Mesenchymal stem cell (in vitro differentiated cells and primary cell): ENCODE results near the gene ZNF350.
A peak's percentile ranks its signal among the peaks of the same experiment; 100 is the strongest.
"Not testable (repeated sequence)": the region's sequence is repeated elsewhere in the genome, so short reads cannot be mapped to it uniquely, and the experiment has no call there.

Experiments used
- DNase-seq: peaks from one replicate; pipeline ENCODE4 v3.0.0-alpha.2; 2013
- H2AFZ ChIP-seq: one replicate; pipeline ENCODE4 v1.6.1; 2013; ENCODE audit warnings: low read depth, mild to moderate bottlenecking, control low read depth, inconsistent platforms, low read length, moderate library complexity
- H2AK5ac ChIP-seq: 2 replicates; pipeline ENCODE4 v1.6.1; 2013; ENCODE audit warnings: low read length, moderate library complexity, mild to moderate bottlenecking, inconsistent platforms; ENCODE audit not compliant: severe bottlenecking
- H2BK120ac ChIP-seq: one replicate; pipeline ENCODE4 v1.6.1; 2013; ENCODE audit warnings: low read depth, mild to moderate bottlenecking, inconsistent platforms, low read length, moderate library complexity
- H2BK12ac ChIP-seq, 2 experiments: one replicate each; pipeline ENCODE4 v1.6.1; 2013; ENCODE audit warnings: inconsistent platforms in 2 of 2, low read length in 2 of 2, mild to moderate bottlenecking in 2 of 2, moderate library complexity in 2 of 2, control low read depth in 1 of 2
- H2BK15ac ChIP-seq: one replicate; pipeline ENCODE4 v1.6.1; 2013; ENCODE audit warnings: mild to moderate bottlenecking, low read depth, inconsistent platforms; ENCODE audit not compliant: poor library complexity, severe bottlenecking
- H2BK5ac ChIP-seq: 2 replicates; pipeline ENCODE4 v1.6.1; 2013; ENCODE audit warnings: low read depth, mild to moderate bottlenecking, low read length, control low read depth, inconsistent platforms; ENCODE audit not compliant: poor library complexity, severe bottlenecking
- H3K14ac ChIP-seq, 2 experiments: one replicate each; pipeline ENCODE4 v1.6.1; 2013; ENCODE audit warnings: inconsistent platforms in 2 of 2, low read length in 2 of 2, control low read depth in 1 of 2, mild to moderate bottlenecking in 1 of 2, moderate library complexity in 1 of 2
- H3K18ac ChIP-seq, 2 experiments: one replicate each; pipeline ENCODE4 v1.6.1; 2013; ENCODE audit warnings: inconsistent platforms in 2 of 2, low read length in 2 of 2, control low read depth in 1 of 2, low read depth in 1 of 2, mild to moderate bottlenecking in 1 of 2
- H3K23ac ChIP-seq, 2 experiments: one replicate each; pipeline ENCODE4 v1.6.1; 2013; ENCODE audit warnings: inconsistent platforms in 2 of 2, low read length in 2 of 2, mild to moderate bottlenecking in 2 of 2, moderate library complexity in 2 of 2, control low read depth in 1 of 2
- H3K27ac ChIP-seq: 2 replicates; pipeline ENCODE4 v1.5.1; 2013; ENCODE audit warnings: mild to moderate bottlenecking, moderate library complexity, low read length, control low read depth, inconsistent platforms; ENCODE audit not compliant: poor library complexity, severe bottlenecking
- H3K27me3 ChIP-seq, 2 experiments: 2 replicates each; pipeline versions ENCODE4 v1.6.1 to v1.7.0; 2013; ENCODE audit warnings: low read length in 2 of 2, mild to moderate bottlenecking in 2 of 2, moderate library complexity in 2 of 2, control low read depth in 1 of 2, inconsistent platforms in 1 of 2; ENCODE audit not compliant: control insufficient read depth in 1 of 2, insufficient read depth in 1 of 2
- H3K36me3 ChIP-seq, 2 experiments: 2 replicates each; pipeline versions ENCODE4 v1.6.1 to v1.7.0; 2013; ENCODE audit warnings: low read length in 2 of 2, control low read depth in 1 of 2, inconsistent platforms in 1 of 2, low read depth in 1 of 2, mild to moderate bottlenecking in 1 of 2; ENCODE audit not compliant: insufficient read depth in 2 of 2, control insufficient read depth in 1 of 2
- H3K4ac ChIP-seq, 2 experiments: one replicate each; pipeline ENCODE4 v1.6.1; 2013; ENCODE audit warnings: inconsistent platforms in 2 of 2, low read length in 2 of 2, mild to moderate bottlenecking in 2 of 2, moderate library complexity in 2 of 2, control low read depth in 1 of 2, low read depth in 1 of 2
- H3K4me1 ChIP-seq: 2 replicates; pipeline ENCODE4 v1.6.1; 2013; ENCODE audit warnings: low read depth, low read length, control low read depth; ENCODE audit not compliant: control insufficient read depth, insufficient read depth
- H3K4me2 ChIP-seq: 2 replicates; pipeline ENCODE4 v1.6.1; 2013; ENCODE audit warnings: low read length, mild to moderate bottlenecking, inconsistent platforms; ENCODE audit not compliant: poor library complexity, severe bottlenecking
- H3K4me3 ChIP-seq, 2 experiments: 2 replicates each; pipeline versions ENCODE4 v1.5.1 to v1.7.0; 2013; ENCODE audit warnings: low read length in 2 of 2, mild to moderate bottlenecking in 2 of 2, control low read depth in 1 of 2, low read depth in 1 of 2; ENCODE audit not compliant: insufficient read depth in 1 of 2
- H3K79me1 ChIP-seq: replicated peaks from 2 replicates; pipeline ENCODE4 v1.6.1; 2013; ENCODE audit warnings: mild to moderate bottlenecking, control low read depth, low read length, inconsistent platforms; ENCODE audit not compliant: poor library complexity, severe bottlenecking
- H3K9ac ChIP-seq: 2 replicates; pipeline ENCODE4 v1.7.0; 2013; ENCODE audit warnings: mild to moderate bottlenecking, low read length, moderate library complexity
- H3K9me3 ChIP-seq: 2 replicates; pipeline ENCODE4 v1.7.0; 2013; ENCODE audit warnings: mild to moderate bottlenecking, low read length; ENCODE audit not compliant: control insufficient read depth
- H4K8ac ChIP-seq: one replicate; pipeline ENCODE4 v1.6.1; 2013; ENCODE audit warnings: inconsistent platforms, mild to moderate bottlenecking, low read length, moderate library complexity
- H4K91ac ChIP-seq: one replicate; pipeline ENCODE4 v1.6.1; 2013; ENCODE audit warnings: mild to moderate bottlenecking, low read length, inconsistent platforms
- WGBS: methylation state at CpG from one replicate; pipeline ENCODE4 v1.1.7; 2013; ENCODE audit warnings: mixed read lengths; 5-methylcytosine and 5-hydroxymethylcytosine counted together

Gene ZNF350

GRCh38 chr19:51975787-51976186 lies 10.9 kb downstream of the ZNF350 start:
- H4K91ac ChIP-seq, H2BK12ac ChIP-seq, H3K4me1 ChIP-seq, H3K27me3 ChIP-seq, H3K4me3 ChIP-seq, DNase-seq, H3K23ac ChIP-seq, H4K8ac ChIP-seq, H2BK120ac ChIP-seq, H2BK15ac ChIP-seq, H3K4ac ChIP-seq, H3K27ac ChIP-seq, H2AK5ac ChIP-seq, H3K9ac ChIP-seq, H3K18ac ChIP-seq, H3K4me2 ChIP-seq, H3K14ac ChIP-seq, H2BK5ac ChIP-seq, H2AFZ ChIP-seq: not testable (repeated sequence)
- WGBS, result 95% methylated on average over 17 of the region's 17 CpGs
- Histone ChIP-seq H3K79me1 (peaks cover 36% of the 10 kb centered on the region), H3K36me3 (peaks cover 30 to 67% of the 10 kb centered on the region in 2 experiments), H3K9me3 (peaks cover 99% of the 10 kb centered on the region)

- no peaks in the 10 kb centered on the region for H3K27me3 ChIP-seq
Measured at GRCh38 chr19:51971624-51972023, 15.0 kb downstream of the ZNF350 start.

GRCh38 chr19:51970718-51971117 lies 15.9 kb downstream of the ZNF350 start:
- Histone ChIP-seq H2BK12ac (no peak overlapping the region), H3K4me1 (no peaks in the 10 kb centered on the region), H3K9ac (no peak overlapping the region), H2BK15ac (no peak overlapping the region), H3K18ac (no peak overlapping the region), H3K27ac (no peak overlapping the region), H4K91ac (no peak overlapping the region), H3K27me3 (no peaks in the 10 kb centered on the region), H4K8ac (no peak overlapping the region), H3K79me1 (peaks cover 18% of the 10 kb centered on the region), H3K9me3 (peaks cover 97% of the 10 kb centered on the region), H3K4me2 (no peak overlapping the region), H2AFZ (no peak overlapping the region), H2BK5ac (no peak overlapping the region), H3K4ac (no peak overlapping the region), H2AK5ac (no peak overlapping the region), H3K4me3 (peak overlapping the region in 1 of 2 experiments; percentile 61), H3K14ac (no peak overlapping the region), H2BK120ac (no peak overlapping the region), H3K36me3 (peaks cover 49 to 89% of the 10 kb centered on the region in 2 experiments), H3K23ac (no peak overlapping the region)
- no peak for DNase-seq
- WGBS, result 100% methylated on average over 1 of the region's 1 CpG

More at GRCh38 chr19:51971624-51972023, 15.0 kb downstream of the ZNF350 start:
- no peak overlapping the region for H3K14ac ChIP-seq
- H3K79me1 ChIP-seq, result peaks cover 24% of the 10 kb centered on the region
- H3K23ac ChIP-seq, result no peak overlapping the region
- no peak overlapping the region for H3K27ac ChIP-seq
- peak; percentile 41 for DNase-seq
- H3K4me2 ChIP-seq, result no peak overlapping the region
- no peak overlapping the region for H3K18ac ChIP-seq
- H4K91ac ChIP-seq, result no peak overlapping the region
- whole genome bisulfite sequencing, result 94% methylated on average over 3 of the region's 4 CpGs
- H2BK120ac ChIP-seq, result no peak overlapping the region
- peaks cover 97% of the 10 kb centered on the region for H3K9me3 ChIP-seq
- H3K4me1 ChIP-seq, result no peaks in the 10 kb centered on the region
- no peak overlapping the region for H3K4ac ChIP-seq
- H2BK15ac ChIP-seq, result no peak overlapping the region
- H2BK5ac ChIP-seq, result no peak overlapping the region
- no peak overlapping the region for H2AFZ ChIP-seq
- no peak overlapping the region for H2AK5ac ChIP-seq
- no peak overlapping the region for H3K9ac ChIP-seq
- H4K8ac ChIP-seq, result no peak overlapping the region
- H2BK12ac ChIP-seq, result no peak overlapping the region
- peak overlapping the region in 1 of 2 experiments; percentile 61 for H3K4me3 ChIP-seq
- peaks cover 48 to 80% of the 10 kb centered on the region in 2 experiments for H3K36me3 ChIP-seq

GRCh38 chr19:51965583-51965982 lies 21.1 kb downstream of the ZNF350 start:
- Histone ChIP-seq H3K4me3 (peak overlapping the region in 1 of 2 experiments; percentile 63), H3K27me3 (no peaks in the 10 kb centered on the region), H3K4me1 (no peaks in the 10 kb centered on the region), H4K8ac (no peak overlapping the region), H3K79me1 (peaks cover 9% of the 10 kb centered on the region), H2BK5ac (no peak overlapping the region), H3K27ac (no peak overlapping the region), H3K23ac (no peak overlapping the region), H2BK15ac (no peak overlapping the region), H2AK5ac (no peak overlapping the region), H3K4me2 (no peak overlapping the region), H3K9ac (no peak overlapping the region), H2AFZ (no peak overlapping the region), H2BK12ac (no peak overlapping the region), H3K9me3 (peaks cover 95% of the 10 kb centered on the region), H3K18ac (no peak overlapping the region), H3K4ac (no peak overlapping the region), H3K14ac (no peak overlapping the region), H4K91ac (no peak overlapping the region), H3K36me3 (peaks cover 45 to 76% of the 10 kb centered on the region in 2 experiments), H2BK120ac (no peak overlapping the region)
- 100% methylated on average over 5 of the region's 5 CpGs for WGBS
- DNase-seq, result no peak
